GM08714 (cell line): ENCODE results near the gene NCOA1.

ENCODE experiments used
- H3K4me3 ChIP-seq: fragments of 200-500 bp; sonication (Bioruptor generic); 2 replicates; pipeline ENCODE4 v1.5.1; 2014; ENCODE audit warnings: mild to moderate bottlenecking, low read length, inconsistent platforms
- ZNF274 ChIP-seq: IDR thresholded peaks from 2 replicates; pipeline ENCODE4 v1.6.1; 2012; ENCODE audit warnings: mild to moderate bottlenecking, low read depth, low read length

The NCOA1 gene

GRCh38 chr2:24620936-24621335, 129.9 kb downstream of the NCOA1 start:
- no peak overlapping the region for H3K4me3 ChIP-seq
- no peak for TF ChIP-seq ZNF274

- TF ChIP-seq ZNF274: no peak
- H3K4me3 ChIP-seq: no peak overlapping the region
Measured at GRCh38 chr2:24621779-24622538, 130.9 kb downstream of the NCOA1 start.

- no peak for TF ChIP-seq ZNF274
- no peak overlapping the region for H3K4me3 ChIP-seq
Measured at GRCh38 chr2:24623535-24623934, 132.5 kb downstream of the NCOA1 start.

GRCh38 chr2:24625728-24626127, 134.7 kb downstream of the NCOA1 start:
- no peak overlapping the region for H3K4me3 ChIP-seq
- no peak for TF ChIP-seq ZNF274

- no peak for TF ChIP-seq ZNF274
- no peak overlapping the region for H3K4me3 ChIP-seq
Measured at GRCh38 chr2:24626131-24626530, 135.1 kb downstream of the NCOA1 start.

- no peak overlapping the region for H3K4me3 ChIP-seq
- no peak for TF ChIP-seq ZNF274
Measured at GRCh38 chr2:24628746-24629145, 137.7 kb downstream of the NCOA1 start.

GRCh38 chr2:24632172-24632571, 141.1 kb downstream of the NCOA1 start:
- no peak overlapping the region for H3K4me3 ChIP-seq
- TF ChIP-seq ZNF274: no peak

- TF ChIP-seq ZNF274: no peak
- H3K4me3 ChIP-seq: no peak overlapping the region
Measured at GRCh38 chr2:24635181-24635580, 144.1 kb downstream of the NCOA1 start.

DNA sequence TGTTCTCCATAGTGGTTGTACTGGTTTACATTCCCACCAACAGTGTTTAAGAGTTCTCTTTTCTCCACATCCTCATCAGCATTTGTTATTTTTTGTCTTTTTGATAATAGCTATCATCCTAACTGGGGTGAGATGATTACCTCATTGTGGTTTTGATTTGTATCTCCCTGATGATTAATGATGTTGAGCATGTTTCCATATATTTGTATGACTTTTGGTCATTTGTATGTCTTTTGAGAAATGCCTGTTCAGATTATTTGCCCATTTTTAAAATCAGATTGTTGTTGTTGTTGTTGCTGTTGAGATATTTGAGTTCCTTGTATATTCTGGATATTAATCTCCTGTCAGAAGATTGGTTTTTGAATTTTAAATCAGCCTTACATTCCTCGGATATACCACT, 147.5 kb downstream of the NCOA1 start:
- TF ChIP-seq ZNF274: no peak
- no peak overlapping the region for H3K4me3 ChIP-seq

GRCh38 chr2:24642351-24642750, 151.3 kb downstream of the NCOA1 start:
- TF ChIP-seq ZNF274: no peak
- no peak overlapping the region for H3K4me3 ChIP-seq

DNA sequence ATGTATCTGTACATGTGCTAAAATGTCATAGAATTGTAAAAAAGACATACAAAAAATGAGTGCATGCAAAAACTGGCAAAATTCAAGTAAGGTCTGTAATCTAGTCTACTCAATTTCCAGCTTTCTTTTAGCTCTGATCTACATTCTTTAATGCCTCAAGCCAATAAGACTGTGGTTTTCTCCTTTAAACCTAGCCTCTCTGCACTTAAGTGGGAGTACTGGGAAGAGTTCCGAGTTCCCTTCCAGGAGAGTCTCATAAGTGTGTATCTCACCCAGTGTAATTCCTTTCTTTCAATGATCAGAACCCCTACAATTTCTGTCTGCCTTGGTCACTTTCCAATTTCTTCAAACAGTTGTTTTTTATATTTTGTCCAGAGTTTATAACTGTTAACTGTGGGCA, 152.0 kb downstream of the NCOA1 start:
- H3K4me3 ChIP-seq: no peak overlapping the region
- TF ChIP-seq ZNF274: no peak

GRCh38 chr2:24644032-24644431, 153.0 kb downstream of the NCOA1 start:
- TF ChIP-seq ZNF274: no peak
- no peak overlapping the region for H3K4me3 ChIP-seq

GRCh38 chr2:24650997-24651642, 160.1 kb downstream of the NCOA1 start:
- no peak overlapping the region for H3K4me3 ChIP-seq
- no peak for TF ChIP-seq ZNF274

GRCh38 chr2:24651643-24652003, 160.6 kb downstream of the NCOA1 start:
- TF ChIP-seq ZNF274: no peak
- no peak overlapping the region for H3K4me3 ChIP-seq
